Sigmoid colon (tissue), 4 donors: ENCODE results near the gene THOC2.

ENCODE experiments used
- CTCF ChIP-seq, 4 experiments: fragments of 450-650 bp in 3 of 4; fragments of 200-600 bp in 1 of 4; IDR thresholded peaks; one replicate each; pipeline ENCODE4 v1.5.1; 2016 to 2019; ENCODE audit warnings: antibody characterized with exemption in 4 of 4, mild to moderate bottlenecking in 3 of 4, moderate library complexity in 2 of 4
- EP300 ChIP-seq, 4 donors: sonication (generic); formaldehyde crosslinking; IDR thresholded peaks; one replicate each; pipeline ENCODE4 v1.6.1; 2017; ENCODE audit warnings: antibody characterized with exemption in 4 of 4
- POLR2A ChIP-seq, 2 donors: fragments of 450-650 bp; IDR thresholded peaks; one replicate each; pipeline ENCODE4 v1.6.1; 2016; ENCODE audit warnings: antibody characterized with exemption in 2 of 2, mild to moderate bottlenecking in 2 of 2, moderate library complexity in 2 of 2
- POLR2AphosphoS5 ChIP-seq, 4 donors: sonication (generic); formaldehyde crosslinking; IDR thresholded peaks; one replicate each; pipeline ENCODE4 v1.6.1; 2017; ENCODE audit warnings: antibody characterized with exemption in 4 of 4

GRCh38 chrX:123685232-123685631, 47.6 kb downstream of the THOC2 start:
- TF ChIP-seq POLR2A (IDR thresholded peaks at IDR 0.05) (no peak), CTCF (IDR thresholded peaks at IDR 0.05) (no peak), POLR2AphosphoS5 (IDR thresholded peaks at IDR 0.05) (no peak), EP300 (IDR thresholded peaks at IDR 0.05) (no peak)
